Parathyroid adenoma (tissue), 2 donors: Measurements from ENCODE around the gene LRIG1.

ENCODE experiments used
- H2AFZ ChIP-seq: fragments of 300-600 bp; sonication (generic); one replicate; pipeline ENCODE4 v1.7.0; 2017; ENCODE audit warnings: antibody characterized with exemption, mild to moderate bottlenecking
- H3K27ac ChIP-seq: fragments of 300-600 bp; sonication (generic); one replicate; pipeline ENCODE4 v1.7.0; 2017
- H3K27me3 ChIP-seq: fragments of 300-600 bp; sonication (generic); one replicate; pipeline ENCODE4 v1.7.0; 2017; ENCODE audit warnings: low read length; ENCODE audit not compliant: control insufficient read depth, insufficient read depth
- H3K36me3 ChIP-seq: fragments of 300-600 bp; sonication (generic); one replicate; pipeline ENCODE4 v1.7.0; 2017; ENCODE audit warnings: low read length; ENCODE audit not compliant: control insufficient read depth, insufficient read depth
- H3K4me1 ChIP-seq: fragments of 300-600 bp; sonication (generic); one replicate; pipeline ENCODE4 v1.7.0; 2017; ENCODE audit warnings: control low read depth
- H3K4me2 ChIP-seq: fragments of 300-600 bp; sonication (generic); one replicate; pipeline ENCODE4 v1.7.0; 2017; ENCODE audit warnings: low read length
- H3K4me3 ChIP-seq: fragments of 300-600 bp; sonication (generic); one replicate; pipeline ENCODE4 v1.7.0; 2017; ENCODE audit warnings: low read depth, low read length
- H3K79me2 ChIP-seq: fragments of 300-600 bp; sonication (generic); one replicate; pipeline ENCODE4 v1.7.0; 2017; ENCODE audit warnings: control low read depth
- H3K9ac ChIP-seq: fragments of 300-600 bp; sonication (generic); one replicate; pipeline ENCODE4 v1.7.0; 2017; ENCODE audit warnings: mild to moderate bottlenecking
- H3K9me3 ChIP-seq: fragments of 300-600 bp; sonication (generic); one replicate; pipeline ENCODE4 v1.7.0; 2017; ENCODE audit warnings: low read length; ENCODE audit not compliant: control insufficient read depth
- CTCF ChIP-seq: fragments of 300-600 bp; sonication (generic); IDR thresholded peaks from one replicate; pipeline ENCODE4 v1.7.0; 2017; ENCODE audit warnings: antibody characterized with exemption, mild to moderate bottlenecking
- donor health status: primary hyperparathyroidism.

LRIG1 gene

GRCh38 chr3:66532160-66532587, 31.4 kb upstream of the LRIG1 start:
- Histone ChIP-seq H3K9me3 (no peaks in the 10 kb centered on the region), H3K36me3 (no peaks in the 10 kb centered on the region), H3K4me2 (no peak overlapping the region), H3K79me2 (no peaks in the 10 kb centered on the region), H3K4me3 (no peak overlapping the region), H3K27ac (no peak overlapping the region), H3K9ac (no peak overlapping the region), H3K27me3 (no peaks in the 10 kb centered on the region), H3K4me1 (no peaks in the 10 kb centered on the region), H2AFZ (no peak overlapping the region)
- TF ChIP-seq CTCF: no peak

- Histone ChIP-seq H3K9me3 (no peaks in the 10 kb centered on the region), H3K36me3 (no peaks in the 10 kb centered on the region), H3K4me1 (no peaks in the 10 kb centered on the region), H3K79me2 (no peaks in the 10 kb centered on the region), H3K4me2 (no peak overlapping the region), H3K27ac (no peak overlapping the region), H2AFZ (no peak overlapping the region), H3K27me3 (no peaks in the 10 kb centered on the region), H3K9ac (no peak overlapping the region), H3K4me3 (no peak overlapping the region)
- TF ChIP-seq CTCF: no peak
Observed at GRCh38 chr3:66531256-66531655, 30.4 kb upstream of the LRIG1 start.

GRCh38 chr3:66527246-66527645, 26.4 kb upstream of the LRIG1 start:
- Histone ChIP-seq H2AFZ (no peak overlapping the region), H3K36me3 (no peaks in the 10 kb centered on the region), H3K27me3 (no peaks in the 10 kb centered on the region), H3K27ac (no peak overlapping the region), H3K9me3 (no peaks in the 10 kb centered on the region), H3K4me2 (no peak overlapping the region), H3K4me1 (no peaks in the 10 kb centered on the region), H3K9ac (no peak overlapping the region), H3K4me3 (no peak overlapping the region), H3K79me2 (no peaks in the 10 kb centered on the region)
- TF ChIP-seq CTCF: no peak

- Histone ChIP-seq H3K36me3 (no peaks in the 10 kb centered on the region), H3K27ac (no peak overlapping the region), H3K9ac (no peak overlapping the region), H2AFZ (no peak overlapping the region), H3K9me3 (no peaks in the 10 kb centered on the region), H3K4me1 (no peaks in the 10 kb centered on the region), H3K27me3 (no peaks in the 10 kb centered on the region), H3K4me3 (no peak overlapping the region), H3K79me2 (no peaks in the 10 kb centered on the region), H3K4me2 (no peak overlapping the region)
- no peak for TF ChIP-seq CTCF
Observed at GRCh38 chr3:66525771-66526170, 24.9 kb upstream of the LRIG1 start.

- H3K27me3 ChIP-seq: no peaks in the 10 kb centered on the region
- H3K9me3 ChIP-seq: no peaks in the 10 kb centered on the region
- no peak for TF ChIP-seq CTCF
- H3K4me2 ChIP-seq: no peak overlapping the region
- no peaks in the 10 kb centered on the region for H3K4me1 ChIP-seq
- H3K27ac ChIP-seq: no peak overlapping the region
- H3K36me3 ChIP-seq: no peaks in the 10 kb centered on the region
- H3K9ac ChIP-seq: no peak overlapping the region
- H2AFZ ChIP-seq: no peak overlapping the region
- H3K79me2 ChIP-seq: no peaks in the 10 kb centered on the region
- H3K4me3 ChIP-seq: no peak overlapping the region
Observed at GRCh38 chr3:66520724-66521123, 19.9 kb upstream of the LRIG1 start.
